ENCODE results near the gene ENTPD3.
"Not testable (repeated sequence)": the region's sequence is repeated elsewhere in the genome, so short reads cannot be mapped to it uniquely, and the experiment has no call there.

The ENTPD3 gene

GRCh38 chr3:40462838-40463237 is 75.9 kb downstream of the ENTPD3 start:
- not testable (repeated sequence) for DNase-seq

- DNase-seq = no peak
These were observed 76.6 kb downstream of the ENTPD3 start for GRCh38 chr3:40463579-40463978.

- DNase-seq = no peak
These were observed 77.5 kb downstream of the ENTPD3 start for GRCh38 chr3:40464339-40465110.

GRCh38 chr3:40465111-40465407 is 78.1 kb downstream of the ENTPD3 start:
- no peak for DNase-seq

GRCh38 chr3:40465456-40465855 is 78.5 kb downstream of the ENTPD3 start:
- DNase-seq = no peak

GRCh38 chr3:40468018-40468417 is 81.0 kb downstream of the ENTPD3 start:
- no peak for DNase-seq

- DNase-seq = no peak
These were observed 83.7 kb downstream of the ENTPD3 start for GRCh38 chr3:40470701-40471100.

- DNase-seq = peak; percentile 43
These were observed 89.8 kb downstream of the ENTPD3 start, which contains the start of gene ZNF619 for GRCh38 chr3:40476478-40477470. Gene ZNF619, plus strand, starts transcription at chr3:40477122. Its CDS starts 858 bp downstream, at chr3:40477980.

GRCh38 chr3:40477666-40478065 is 90.7 kb downstream of the ENTPD3 start:
- no peak for DNase-seq
